Naive B cell (primary cell): ENCODE measurements around the gene PTAR1. TPM values are rescaled to one million over a fixed set of nuclear protein-coding genes. Genes with fewer than 3 reads are reported as not detected.
"Not testable (repeated sequence)": the region's sequence is repeated elsewhere in the genome, so short reads cannot be mapped to it uniquely, and the experiment has no call there.

ENCODE experiments used
- ATAC-seq, 2 donors: fragments of 150-1000 bp; cut with Tn5 transposase; 2 replicates each; pipeline ENCODE4 v1.10.0; 2021; ENCODE audit warnings: low read depth in 2 of 2, mild to moderate bottlenecking in 2 of 2, moderate library complexity in 2 of 2
- DNase-seq: peaks from one replicate; pipeline ENCODE4 v3.0.0; 2022
- H3K27ac Mint-ChIP-seq, 6 donors: one replicate each; pipeline ENCODE4 v1.8.0; 2020 to 2022; ENCODE audit warnings: mild to moderate bottlenecking in 6 of 6, mixed read lengths in 6 of 6, moderate library complexity in 5 of 6, inconsistent platforms in 2 of 6
- H3K27me3 Mint-ChIP-seq, 3 donors: one replicate each; pipeline ENCODE4 v1.8.0; 2021 to 2022; ENCODE audit warnings: mixed read lengths in 3 of 3, mild to moderate bottlenecking in 1 of 3
- H3K36me3 Mint-ChIP-seq, 2 donors: one replicate each; pipeline ENCODE4 v1.8.0; 2020 to 2022; ENCODE audit warnings: mixed read lengths in 2 of 2, inconsistent platforms in 1 of 2, mild to moderate bottlenecking in 1 of 2
- H3K4me1 Mint-ChIP-seq, 3 donors: one replicate each; pipeline ENCODE4 v1.8.0; 2020 to 2022; ENCODE audit warnings: mixed read lengths in 3 of 3, inconsistent platforms in 1 of 3, mild to moderate bottlenecking in 1 of 3, moderate library complexity in 1 of 3
- H3K4me3 Mint-ChIP-seq, 8 donors: one replicate each; pipeline ENCODE4 v1.8.0; 2020 to 2022; ENCODE audit warnings: mild to moderate bottlenecking in 8 of 8, mixed read lengths in 8 of 8, moderate library complexity in 8 of 8, inconsistent platforms in 2 of 8
- H3K9me3 Mint-ChIP-seq, 7 donors: one replicate each; pipeline ENCODE4 v1.8.0; 2020 to 2022; ENCODE audit warnings: mixed read lengths in 7 of 7, mild to moderate bottlenecking in 5 of 7, inconsistent platforms in 2 of 7, moderate library complexity in 1 of 7
- polyA plus RNA-seq, 6 donors: library from polyadenylated mRNA; unstranded; fragments of 300-500 nt; fragmentation: Illumina TruSeq; gene quantifications; one replicate each; pipeline ENCODE4 v1.2.3, GENCODE V29; 2021; ENCODE audit warnings: low read depth in 6 of 6

PTAR1 gene
- polyA plus RNA-seq, 6 donors from 2014 or later = 9.7 to 22.4 (median 19.1) TPM

DNA sequence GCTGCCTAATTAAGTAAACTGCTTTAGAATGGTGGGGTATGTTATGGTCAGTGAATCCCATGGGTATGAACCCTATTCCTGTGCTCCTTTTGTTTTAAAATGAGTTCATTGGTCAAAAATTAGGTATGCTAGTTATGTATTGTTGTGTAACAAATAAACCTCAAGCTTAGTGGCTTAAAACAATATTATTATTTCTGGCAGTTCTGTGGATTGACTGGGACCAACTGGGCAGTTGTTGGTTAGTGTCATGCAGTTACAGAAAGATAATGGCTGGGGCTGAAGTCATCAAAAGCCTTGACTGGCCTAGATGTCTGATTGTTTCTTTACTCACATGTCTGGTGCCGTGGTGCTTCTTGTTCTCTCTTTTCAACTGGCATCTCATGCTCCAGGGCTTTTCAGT lies 8.9 kb upstream of the PTAR1 start:
- no peak overlapping the region for H3K4me3 Mint-ChIP-seq
- ATAC-seq = no peak
- no peak overlapping the region for H3K27ac Mint-ChIP-seq
- peaks cover 0 to 5% (median 0%) of the 10 kb centered on the region in 3 donors for H3K27me3 Mint-ChIP-seq
- no peak for DNase-seq
- H3K36me3 Mint-ChIP-seq = no peaks in the 10 kb centered on the region
- no peaks in the 10 kb centered on the region for H3K4me1 Mint-ChIP-seq
- peaks cover 0 to 3% (median 0%) of the 10 kb centered on the region in 7 donors for H3K9me3 Mint-ChIP-seq

DNA sequence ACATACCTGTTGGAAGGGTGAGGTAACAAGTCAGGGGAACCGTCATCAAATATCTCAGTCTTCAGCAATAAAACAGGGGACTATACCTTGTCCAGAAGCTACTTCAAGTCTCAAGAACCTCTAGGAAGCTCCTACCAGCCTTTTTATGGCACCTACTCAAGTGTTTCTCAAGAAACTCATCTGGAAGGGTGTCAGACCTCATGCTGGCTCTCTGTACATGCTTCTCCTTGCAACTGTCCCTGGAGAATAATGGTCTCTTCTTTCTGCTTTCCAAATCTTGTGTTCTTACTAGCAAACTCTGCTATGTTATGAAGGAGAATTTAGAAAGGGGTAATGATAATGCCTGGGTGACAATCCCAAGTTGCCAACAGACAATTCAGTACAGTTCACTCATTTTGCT lies 8.3 kb upstream of the PTAR1 start:
- H3K27me3 Mint-ChIP-seq = peaks cover 0 to 5% (median 0%) of the 10 kb centered on the region in 3 donors

DNA sequence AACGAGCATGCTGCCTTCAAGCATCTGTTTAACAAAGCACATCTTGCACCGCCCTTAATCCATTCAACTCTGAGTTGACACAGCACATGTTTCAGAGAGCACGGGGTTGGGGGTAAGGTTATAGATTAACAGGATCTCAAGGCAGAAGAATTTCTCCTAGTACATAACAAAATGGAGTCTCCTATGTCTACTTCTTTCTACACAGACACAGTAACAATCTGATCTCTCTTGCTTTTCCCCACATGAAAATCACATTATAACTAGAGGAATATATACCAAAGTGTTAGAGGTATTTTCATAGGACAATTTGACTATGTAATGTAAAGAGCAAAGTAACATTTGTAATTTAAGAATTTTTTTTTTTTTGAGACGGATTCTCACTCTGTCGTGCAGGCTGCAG lies 4.1 kb upstream of the PTAR1 start:
- H3K4me1 Mint-ChIP-seq, DNase-seq, ATAC-seq, H3K4me3 Mint-ChIP-seq, H3K27ac Mint-ChIP-seq, H3K27me3 Mint-ChIP-seq, H3K9me3 Mint-ChIP-seq, H3K36me3 Mint-ChIP-seq: not testable (repeated sequence)

More for the DNA sequence above, 8.3 kb upstream of the PTAR1 start:
- Mint-ChIP-seq H3K9me3 (peaks cover 0 to 3% (median 0%) of the 10 kb centered on the region in 7 donors), H3K4me3 (no peak overlapping the region), H3K4me1 (no peaks in the 10 kb centered on the region), H3K36me3 (no peaks in the 10 kb centered on the region), H3K27ac (no peak overlapping the region)
- DNase-seq = no peak
- ATAC-seq = no peak

DNA sequence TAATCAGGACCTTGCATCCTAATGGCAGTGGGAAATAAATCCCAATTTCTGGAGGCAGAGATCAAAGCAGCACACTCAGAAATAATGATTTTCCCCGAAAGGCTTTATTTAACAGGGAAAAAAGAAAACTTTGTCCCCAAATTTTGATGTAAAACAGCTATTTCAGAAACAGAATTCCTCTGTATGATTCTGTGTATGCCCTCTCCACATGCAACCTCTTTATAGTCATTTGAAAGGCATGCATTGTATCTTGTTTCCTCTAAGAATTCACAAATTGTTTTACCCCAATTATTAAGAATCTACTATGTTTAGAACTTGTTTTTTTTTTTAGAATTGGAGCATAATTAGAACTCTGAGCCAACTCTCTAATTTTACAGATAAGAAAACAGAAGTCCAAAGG lies 2.7 kb upstream of the PTAR1 start:
- H3K27ac Mint-ChIP-seq = no peak overlapping the region
- ATAC-seq = no peak
- H3K4me1 Mint-ChIP-seq = peaks cover 9 to 15% (median 13%) of the 10 kb centered on the region in 3 donors
- no peaks in the 10 kb centered on the region for H3K27me3 Mint-ChIP-seq
- H3K4me3 Mint-ChIP-seq = peak overlapping the region in 1 of 8 donors; percentile 58
- DNase-seq = no peak
- no peaks in the 10 kb centered on the region for H3K36me3 Mint-ChIP-seq
- H3K9me3 Mint-ChIP-seq = no peaks in the 10 kb centered on the region

DNA sequence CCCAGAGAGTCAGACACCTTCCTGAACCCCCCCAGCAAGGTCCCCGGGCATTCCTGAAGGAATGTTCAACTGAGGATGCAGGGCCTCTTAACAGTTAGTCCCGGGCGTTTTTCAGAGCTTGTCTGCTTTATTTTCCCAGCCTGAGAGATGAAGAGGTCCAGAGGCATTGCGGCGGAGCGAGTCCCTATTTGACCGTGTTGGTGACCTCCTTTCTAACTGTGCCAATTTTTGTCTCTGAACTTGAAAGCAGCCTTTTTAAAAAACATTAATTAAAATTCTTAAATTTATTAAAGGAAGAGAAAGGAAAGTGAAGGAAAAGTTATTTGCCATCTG lies 433 bp upstream of the PTAR1 start:
- Mint-ChIP-seq H3K36me3 (no peaks in the 10 kb centered on the region), H3K4me3 (peak overlapping the region; percentile 85 to 99 (median 90)), H3K4me1 (peaks cover 18 to 24% (median 23%) of the 10 kb centered on the region in 3 donors), H3K27ac (peak overlapping the region in 5 of 6 donors; percentile 80 to 92 (median 88)), H3K27me3 (no peaks in the 10 kb centered on the region), H3K9me3 (no peaks in the 10 kb centered on the region)
- ATAC-seq (no peak), DNase-seq (no peak)

DNA sequence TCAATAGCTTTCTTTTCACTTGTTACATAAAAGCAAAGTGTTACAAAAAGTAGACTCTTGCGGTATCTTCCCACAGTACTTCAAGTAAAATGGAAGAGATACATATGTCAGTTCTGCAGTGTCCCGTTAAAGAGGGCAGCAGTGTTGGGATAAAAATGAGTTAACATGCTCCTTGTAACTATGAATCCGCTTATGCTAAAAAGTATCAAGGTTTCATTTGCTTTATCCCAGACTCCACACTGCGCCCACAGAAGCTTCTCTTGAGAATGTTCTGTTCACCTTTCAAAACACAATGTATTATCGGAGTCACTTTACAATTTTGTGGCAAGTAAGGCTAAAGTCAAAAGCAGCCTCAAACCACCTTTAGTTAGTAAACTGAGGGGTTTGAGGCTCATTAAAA lies 790 bp downstream of the PTAR1 start:
- ATAC-seq (no peak), DNase-seq (no peak)
- peaks cover 18 to 24% (median 23%) of the 10 kb centered on the region in 3 donors for H3K4me1 Mint-ChIP-seq
- peak overlapping the region; percentile 87 to 99 (median 96) for H3K4me3 Mint-ChIP-seq
- peak overlapping the region; percentile 84 to 97 (median 94) for H3K27ac Mint-ChIP-seq
- no peaks in the 10 kb centered on the region for H3K27me3 Mint-ChIP-seq
- no peaks in the 10 kb centered on the region for H3K9me3 Mint-ChIP-seq
- no peaks in the 10 kb centered on the region for H3K36me3 Mint-ChIP-seq

DNA sequence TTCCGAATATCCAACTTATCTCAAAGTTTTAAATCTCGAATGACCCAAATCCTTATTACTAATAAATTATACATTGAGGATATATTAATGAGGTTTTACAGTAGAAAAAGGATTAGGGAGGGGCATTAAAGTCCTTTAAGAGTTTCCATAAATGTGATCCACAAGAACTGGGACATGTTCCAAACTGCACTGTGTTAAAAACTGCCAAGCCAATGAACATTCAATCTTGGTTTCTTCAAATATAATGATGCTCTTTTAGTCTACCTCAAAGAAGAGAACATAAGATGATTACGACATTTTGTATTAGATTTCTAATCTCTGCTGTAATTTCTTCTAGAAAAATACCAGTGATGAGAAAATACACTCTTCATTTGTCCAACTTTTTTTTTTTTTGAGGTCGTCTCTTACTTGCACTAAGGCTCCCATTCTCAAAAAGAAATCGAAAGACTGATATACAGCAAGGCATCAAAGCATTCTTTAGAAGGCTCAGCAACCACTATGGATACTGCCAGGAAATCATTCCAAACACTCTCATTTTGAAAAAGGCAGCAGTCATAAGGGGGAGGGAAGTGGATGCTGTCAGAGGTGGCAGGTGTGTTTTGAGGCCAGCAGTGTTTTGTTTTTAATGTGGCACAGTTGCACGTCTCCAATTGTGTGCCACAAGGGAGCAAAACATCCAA lies 1.7 kb downstream of the PTAR1 start:
- H3K27me3 Mint-ChIP-seq = no peaks in the 10 kb centered on the region
- no peaks in the 10 kb centered on the region for H3K9me3 Mint-ChIP-seq
- peaks cover 18 to 28% (median 24%) of the 10 kb centered on the region in 3 donors for H3K4me1 Mint-ChIP-seq
- peak overlapping the region in 1 of 6 donors; percentile 25 for H3K27ac Mint-ChIP-seq
- H3K4me3 Mint-ChIP-seq = peak overlapping the region; percentile 52 to 99 (median 71)
- DNase-seq = no peak
- H3K36me3 Mint-ChIP-seq = no peaks in the 10 kb centered on the region
- ATAC-seq = no peak

DNA sequence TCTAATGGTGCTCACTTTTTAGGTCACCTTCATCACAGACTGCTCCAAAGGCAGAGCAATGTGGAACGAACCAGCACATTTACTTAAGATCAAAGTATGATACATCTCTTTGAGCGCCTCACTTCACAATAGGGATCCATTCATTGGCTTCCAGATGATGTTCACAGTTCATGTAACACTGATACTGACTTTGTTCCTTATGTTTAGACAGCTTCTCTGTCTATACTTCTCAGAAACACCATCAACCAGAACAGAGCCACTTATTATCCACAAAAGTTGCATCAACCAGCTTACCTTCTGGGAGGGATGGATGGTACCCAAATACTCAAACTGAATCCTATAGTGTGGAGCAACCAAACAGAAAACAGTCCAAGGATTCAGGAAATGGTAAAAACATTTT lies 4.6 kb downstream of the PTAR1 start:
- DNase-seq = no peak
- Mint-ChIP-seq H3K27me3 (no peaks in the 10 kb centered on the region), H3K4me3 (no peak overlapping the region), H3K4me1 (peaks cover 18 to 46% (median 22%) of the 10 kb centered on the region in 3 donors), H3K36me3 (no peaks in the 10 kb centered on the region), H3K9me3 (no peaks in the 10 kb centered on the region), H3K27ac (no peak overlapping the region)
- no peak for ATAC-seq

DNA sequence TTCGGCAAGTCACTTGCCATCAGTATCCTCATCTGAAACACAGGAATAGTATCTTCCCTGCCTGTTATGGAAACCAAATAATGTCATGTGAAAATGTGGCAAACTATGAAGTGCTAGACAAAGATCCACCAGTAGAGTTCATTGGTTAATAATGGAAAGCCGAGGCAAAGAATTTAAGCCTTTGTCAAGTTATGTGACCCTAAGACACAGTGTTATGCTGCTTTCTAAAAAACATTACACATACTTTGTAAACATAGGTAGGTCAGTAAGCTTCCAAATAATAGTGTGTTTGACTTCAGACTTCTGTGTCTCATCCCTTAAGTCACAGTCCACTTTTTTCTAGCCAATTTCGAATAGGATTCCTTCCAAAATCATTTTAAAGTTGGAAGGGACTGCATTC lies 6.0 kb downstream of the PTAR1 start:
- Mint-ChIP-seq H3K9me3 (no peaks in the 10 kb centered on the region), H3K4me1 (peaks cover 16 to 50% (median 17%) of the 10 kb centered on the region in 3 donors), H3K27ac (no peak overlapping the region), H3K27me3 (no peaks in the 10 kb centered on the region), H3K36me3 (no peaks in the 10 kb centered on the region), H3K4me3 (no peak overlapping the region)
- DNase-seq (no peak), ATAC-seq (no peak)

DNA sequence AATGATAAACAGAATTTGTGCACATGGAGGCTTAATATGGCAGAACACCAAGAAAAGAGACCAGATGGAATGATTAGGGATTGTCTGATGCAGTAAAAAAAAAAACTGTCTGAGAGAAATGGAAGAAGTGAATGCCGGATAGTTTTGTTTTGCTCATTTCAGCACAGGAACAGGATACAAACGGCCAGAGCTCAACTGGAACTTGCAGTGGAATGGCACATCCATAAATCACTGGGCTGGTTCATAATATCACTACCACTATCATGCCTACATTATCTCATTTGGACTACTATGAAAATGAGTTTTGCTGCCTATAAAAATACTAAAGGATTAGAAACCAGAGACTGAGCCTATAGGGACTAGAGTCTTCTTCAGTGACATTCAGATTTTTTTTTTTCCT lies 9.7 kb downstream of the PTAR1 start:
- DNase-seq (no peak), ATAC-seq (no peak)
- H3K4me3 Mint-ChIP-seq = no peak overlapping the region
- peaks cover 8 to 13% of the 10 kb centered on the region in 2 donors for H3K36me3 Mint-ChIP-seq
- H3K9me3 Mint-ChIP-seq = no peaks in the 10 kb centered on the region
- H3K27me3 Mint-ChIP-seq = no peaks in the 10 kb centered on the region
- no peak overlapping the region for H3K27ac Mint-ChIP-seq
- peaks cover 20 to 56% (median 24%) of the 10 kb centered on the region in 3 donors for H3K4me1 Mint-ChIP-seq

DNA sequence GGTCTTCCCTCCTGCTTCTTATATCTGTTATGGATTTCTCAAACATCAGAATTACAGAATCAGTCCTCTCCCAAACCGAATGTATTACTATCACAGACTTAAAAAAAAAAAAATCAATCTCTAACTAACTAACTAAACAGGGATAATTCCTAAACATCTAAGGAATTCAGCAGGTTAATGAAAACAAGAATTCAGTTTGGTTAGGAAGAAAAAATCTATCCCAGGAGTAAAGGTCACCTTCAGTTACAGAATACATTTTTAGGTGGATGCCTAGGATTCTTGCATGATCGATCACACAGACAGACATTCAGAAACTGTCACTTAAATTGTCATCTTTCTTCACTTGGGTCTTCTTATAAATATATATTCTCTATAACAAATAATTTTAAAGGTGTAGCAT lies 11.5 kb downstream of the PTAR1 start:
- H3K4me1 Mint-ChIP-seq = peaks cover 32 to 66% (median 34%) of the 10 kb centered on the region in 3 donors
- peaks cover 8 to 23% of the 10 kb centered on the region in 2 donors for H3K36me3 Mint-ChIP-seq
- H3K27me3 Mint-ChIP-seq = no peaks in the 10 kb centered on the region

DNA sequence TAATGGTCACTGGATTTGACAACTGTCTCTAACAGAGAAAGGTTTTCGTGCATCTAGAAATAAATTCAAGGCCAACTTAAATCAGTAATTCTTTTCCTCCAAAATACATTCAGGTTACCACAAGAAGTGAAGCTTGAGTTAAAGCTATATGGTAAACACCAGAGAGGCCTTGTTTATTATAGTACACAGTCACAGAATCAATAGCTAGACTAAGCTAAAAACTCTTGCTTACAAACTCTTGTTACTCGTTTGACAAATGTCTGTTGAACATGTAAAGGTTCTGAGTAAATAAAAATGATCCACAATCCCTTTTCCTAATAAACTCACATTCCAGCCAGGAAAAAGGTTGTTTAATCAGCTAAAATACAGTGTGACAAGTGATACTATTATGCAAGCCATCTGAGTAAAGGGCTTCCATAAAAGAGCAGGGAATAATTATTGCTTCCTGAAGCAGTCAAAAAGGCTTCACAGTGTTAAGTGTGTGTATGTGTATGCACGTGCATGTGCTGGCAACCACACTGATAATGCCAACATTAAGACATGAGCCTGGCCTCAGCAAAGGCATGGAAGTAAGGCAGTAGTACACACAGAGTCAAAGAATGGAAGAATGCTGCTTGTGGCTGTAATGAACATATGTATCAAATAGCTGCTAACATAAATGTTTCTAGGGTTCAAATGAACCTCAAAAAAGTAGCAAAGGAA lies 12.8 kb downstream of the PTAR1 start:
- ATAC-seq (no peak), DNase-seq (no peak)
- Mint-ChIP-seq H3K36me3 (peaks cover 8 to 23% of the 10 kb centered on the region in 2 donors), H3K27me3 (no peaks in the 10 kb centered on the region), H3K4me1 (peaks cover 32 to 64% (median 34%) of the 10 kb centered on the region in 3 donors), H3K4me3 (no peak overlapping the region), H3K27ac (peak overlapping the region in 2 of 6 donors; percentile 1 to 31), H3K9me3 (no peaks in the 10 kb centered on the region)

More for the DNA sequence above, 11.5 kb downstream of the PTAR1 start:
- Mint-ChIP-seq H3K4me3 (no peak overlapping the region), H3K9me3 (no peaks in the 10 kb centered on the region), H3K27ac (peak overlapping the region in 2 of 6 donors; percentile 63 to 76)
- DNase-seq = no peak
- ATAC-seq = no peak

DNA sequence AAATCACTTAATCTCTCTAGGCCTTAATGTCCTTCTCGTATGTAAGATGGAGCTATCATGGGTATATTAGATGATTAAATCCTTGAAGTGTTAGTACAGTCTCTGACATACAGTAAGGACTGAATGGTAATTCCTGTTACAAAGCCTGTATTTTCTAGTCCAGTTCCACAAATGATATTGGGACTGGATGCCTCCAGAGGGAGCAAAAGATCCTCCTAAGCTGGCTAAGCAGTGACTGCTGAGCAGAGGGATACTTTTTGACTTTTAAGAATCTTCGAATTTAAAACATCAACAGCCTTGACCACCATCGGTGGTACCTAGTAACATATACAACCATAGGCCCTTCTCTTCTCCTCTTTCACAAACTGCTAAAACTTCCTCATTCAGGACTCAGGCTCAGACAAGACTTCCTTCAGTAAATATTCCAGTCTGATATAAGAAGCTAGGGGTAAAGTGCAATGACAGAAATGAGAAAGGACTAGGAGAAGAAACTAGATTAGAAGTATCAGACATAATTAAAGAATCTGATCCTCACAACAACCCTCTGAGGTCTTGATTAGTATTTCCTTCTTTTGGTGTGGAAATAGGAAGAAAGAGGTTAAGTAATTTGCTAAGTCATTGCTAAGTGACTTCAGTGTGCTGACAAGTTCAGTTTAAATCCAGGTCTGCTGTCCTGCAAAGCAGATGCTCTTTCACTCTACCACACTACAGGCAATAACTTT lies 13.9 kb downstream of the PTAR1 start:
- peak overlapping the region in 4 of 6 donors; percentile 2 to 41 (median 23) for H3K27ac Mint-ChIP-seq
- H3K36me3 Mint-ChIP-seq = peaks cover 15 to 28% of the 10 kb centered on the region in 2 donors
- H3K4me1 Mint-ChIP-seq = peaks cover 32 to 53% (median 37%) of the 10 kb centered on the region in 3 donors
- no peak for ATAC-seq
- H3K9me3 Mint-ChIP-seq = no peaks in the 10 kb centered on the region
- DNase-seq = no peak
- no peaks in the 10 kb centered on the region for H3K27me3 Mint-ChIP-seq
- no peak overlapping the region for H3K4me3 Mint-ChIP-seq
